Osteocyte (in vitro differentiated cells): ENCODE results near the gene DNAH5. TPM values are rescaled to one million over a fixed set of nuclear protein-coding genes. Genes with fewer than 3 reads are reported as not detected.

Experiments
- DNase-seq: peaks from one replicate; pipeline ENCODE4 v3.0.0; 2021; ENCODE audit warnings: mixed read lengths; ENCODE audit not compliant: unreplicated experiment; ENCODE audit errors: extremely low spot score
- H3K27ac Mint-ChIP-seq: one replicate; pipeline ENCODE4 v1.8.0; 2021; ENCODE audit warnings: mild to moderate bottlenecking, mixed read lengths; ENCODE audit not compliant: unreplicated experiment
- H3K27me3 Mint-ChIP-seq: one replicate; pipeline ENCODE4 v1.8.0; 2021; ENCODE audit warnings: mixed read lengths; ENCODE audit not compliant: unreplicated experiment
- H3K36me3 Mint-ChIP-seq: one replicate; pipeline ENCODE4 v1.8.0; 2021; ENCODE audit warnings: mixed read lengths; ENCODE audit not compliant: unreplicated experiment
- H3K4me1 Mint-ChIP-seq: one replicate; pipeline ENCODE4 v1.8.0; 2021; ENCODE audit warnings: mixed read lengths; ENCODE audit not compliant: unreplicated experiment
- H3K4me3 Mint-ChIP-seq: one replicate; pipeline ENCODE4 v1.8.0; 2021; ENCODE audit warnings: mild to moderate bottlenecking, moderate library complexity, mixed read lengths; ENCODE audit not compliant: unreplicated experiment
- H3K9me3 Mint-ChIP-seq: one replicate; pipeline ENCODE4 v1.8.0; 2021; ENCODE audit warnings: mixed read lengths; ENCODE audit not compliant: unreplicated experiment
- CTCF ChIP-seq: fragments of 200-600 bp; sonication (generic); IDR thresholded peaks from 2 replicates; pipeline ENCODE4 v1.5.0; 2021; ENCODE audit warnings: antibody characterized with exemption, mild to moderate bottlenecking, moderate library complexity
- total RNA-seq: library from RNA; stranded (reverse); gene quantifications from 2 replicates; pipeline ENCODE4 v1.2.1, GENCODE V29; 2021

DNAH5 gene
- total RNA-seq, 1 donor from 2014 or later = 0.21 TPM

- Mint-ChIP-seq H3K4me1 (no peaks in the 10 kb centered on the region), H3K36me3 (no peaks in the 10 kb centered on the region), H3K4me3 (no peak overlapping the region), H3K27me3 (peaks cover 5% of the 10 kb centered on the region), H3K9me3 (no peaks in the 10 kb centered on the region), H3K27ac (no peak overlapping the region)
- TF ChIP-seq CTCF = no peak
- DNase-seq = no peak
Measured at GRCh38 chr5:13698885-13699284, 245.6 kb downstream of the DNAH5 start.

- no peak for TF ChIP-seq CTCF
- Mint-ChIP-seq H3K4me1 (no peaks in the 10 kb centered on the region), H3K9me3 (no peaks in the 10 kb centered on the region), H3K36me3 (no peaks in the 10 kb centered on the region), H3K4me3 (no peak overlapping the region), H3K27ac (no peak overlapping the region), H3K27me3 (peaks cover 8% of the 10 kb centered on the region)
- DNase-seq = no peak
Measured at GRCh38 chr5:13695076-13695712, 249.3 kb downstream of the DNAH5 start.

GRCh38 chr5:13692172-13692571 is 252.3 kb downstream of the DNAH5 start:
- no peaks in the 10 kb centered on the region for H3K4me1 Mint-ChIP-seq
- no peaks in the 10 kb centered on the region for H3K36me3 Mint-ChIP-seq
- no peak for TF ChIP-seq CTCF
- H3K4me3 Mint-ChIP-seq = no peak overlapping the region
- DNase-seq = no peak
- H3K27ac Mint-ChIP-seq = no peak overlapping the region
- no peaks in the 10 kb centered on the region for H3K9me3 Mint-ChIP-seq
- peaks cover 2% of the 10 kb centered on the region for H3K27me3 Mint-ChIP-seq

GRCh38 chr5:13676531-13676930 is 268.0 kb downstream of the DNAH5 start:
- Mint-ChIP-seq H3K27me3 (peaks cover 2% of the 10 kb centered on the region), H3K4me1 (no peaks in the 10 kb centered on the region), H3K4me3 (no peak overlapping the region), H3K9me3 (no peaks in the 10 kb centered on the region), H3K36me3 (no peaks in the 10 kb centered on the region), H3K27ac (no peak overlapping the region)
- no peak for DNase-seq
- no peak for TF ChIP-seq CTCF

GRCh38 chr5:13674391-13674790 is 270.1 kb downstream of the DNAH5 start:
- no peak for DNase-seq
- no peak overlapping the region for H3K4me3 Mint-ChIP-seq
- TF ChIP-seq CTCF = no peak
- H3K27me3 Mint-ChIP-seq = peaks cover 2% of the 10 kb centered on the region
- H3K36me3 Mint-ChIP-seq = no peaks in the 10 kb centered on the region
- no peak overlapping the region for H3K27ac Mint-ChIP-seq
- no peaks in the 10 kb centered on the region for H3K9me3 Mint-ChIP-seq
- no peaks in the 10 kb centered on the region for H3K4me1 Mint-ChIP-seq
